Measurements from ENCODE around the gene ALKBH5. TPM values are rescaled to one million over a fixed set of nuclear protein-coding genes. Genes with fewer than 3 reads are reported as not detected.

Gene ALKBH5
- total RNA-seq, 4 donors from 2014 or later: 67.1 to 92.7 (median 73.2) TPM

DNA sequence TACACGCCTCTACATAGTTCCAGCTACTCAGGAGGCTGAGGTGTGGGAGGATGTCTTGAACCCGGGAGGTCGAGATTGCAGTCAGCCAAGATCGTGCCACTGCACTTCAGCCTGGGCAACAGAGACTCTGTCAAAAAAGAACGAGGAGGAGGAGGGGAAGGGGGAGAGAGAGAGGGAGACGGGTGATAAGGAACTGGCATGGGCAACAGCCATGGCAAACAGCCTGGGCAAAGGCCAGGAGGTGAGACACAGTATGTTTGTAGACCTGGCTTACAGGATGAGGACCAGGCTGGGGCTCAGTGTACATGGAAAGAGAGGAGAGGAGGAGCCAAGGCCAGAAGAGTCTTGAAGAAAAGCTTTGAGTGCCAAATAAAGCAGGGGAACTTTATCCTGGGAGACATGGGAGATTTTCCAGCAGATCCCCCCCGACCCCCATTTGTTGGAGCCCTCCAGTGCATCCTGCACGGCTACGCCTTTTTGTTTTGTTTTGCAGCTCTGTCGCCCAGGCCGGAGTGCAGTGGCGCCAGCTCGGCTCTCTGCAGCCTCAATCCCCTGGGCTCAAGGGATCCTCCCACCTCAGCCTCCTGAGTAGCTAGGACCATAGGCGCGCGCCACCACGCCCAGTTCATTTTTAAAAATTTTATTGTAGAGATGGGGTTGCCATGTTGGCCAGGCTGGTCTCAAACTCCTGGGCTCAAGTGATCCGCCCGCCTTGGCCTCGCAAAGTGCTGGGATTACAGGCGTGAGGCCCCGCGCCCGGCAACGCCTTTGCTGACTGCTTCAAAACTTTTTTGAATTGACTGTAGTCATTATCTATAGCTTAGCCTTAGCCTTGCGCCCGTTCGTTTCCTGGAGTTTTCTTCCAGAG, 1.3 kb upstream of the ALKBH5 start:
- WGBS: 13% methylated on average over 27 of the region's 28 CpGs
- no peaks in the 10 kb centered on the region for H3K27me3 ChIP-seq
- DNase-seq (ENCODE audit: low spot score in 2 of 2): no peak

DNA sequence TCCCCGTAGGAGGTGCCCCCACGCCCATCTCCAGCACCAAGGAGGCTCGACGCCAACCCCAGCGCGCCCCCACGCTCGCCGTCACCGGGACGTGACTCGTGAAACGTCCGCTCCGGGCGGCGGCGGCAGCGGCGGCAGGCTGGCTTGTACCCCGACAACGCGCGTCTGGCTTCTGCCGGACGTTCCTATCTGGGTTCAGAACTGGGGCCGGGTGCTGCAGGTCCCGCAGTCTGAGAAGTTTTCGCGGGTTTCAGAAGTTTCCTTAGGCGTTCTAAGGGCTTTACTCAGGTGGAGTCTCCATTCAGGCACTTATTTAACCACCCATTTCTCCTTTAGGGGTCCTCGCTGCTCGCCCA, 672 bp upstream of the ALKBH5 start:
- peak; percentile 93 for DNase-seq (ENCODE audit: low spot score in 2 of 2)
- Histone ChIP-seq H3K4me1 (peaks cover 54% of the 10 kb centered on the region), H3K27ac (peak overlapping the region; percentile 97), H3K36me3 (no peaks in the 10 kb centered on the region), H3K4me3 (peak overlapping the region; percentile 95), H3K9me3 (no peaks in the 10 kb centered on the region), H3K27me3 (no peaks in the 10 kb centered on the region)
- WGBS: 7% methylated on average over 2 of the region's 33 CpGs
- TF ChIP-seq POLR2AphosphoS5 (IDR thresholded peaks at IDR 0.05) (no peak), POLR2A (IDR thresholded peaks at IDR 0.05) (peak in 1 of 2 donors; percentile 15), EP300 (IDR thresholded peaks at IDR 0.05) (no peak)
- TF ChIP-seq, protein P1, sequence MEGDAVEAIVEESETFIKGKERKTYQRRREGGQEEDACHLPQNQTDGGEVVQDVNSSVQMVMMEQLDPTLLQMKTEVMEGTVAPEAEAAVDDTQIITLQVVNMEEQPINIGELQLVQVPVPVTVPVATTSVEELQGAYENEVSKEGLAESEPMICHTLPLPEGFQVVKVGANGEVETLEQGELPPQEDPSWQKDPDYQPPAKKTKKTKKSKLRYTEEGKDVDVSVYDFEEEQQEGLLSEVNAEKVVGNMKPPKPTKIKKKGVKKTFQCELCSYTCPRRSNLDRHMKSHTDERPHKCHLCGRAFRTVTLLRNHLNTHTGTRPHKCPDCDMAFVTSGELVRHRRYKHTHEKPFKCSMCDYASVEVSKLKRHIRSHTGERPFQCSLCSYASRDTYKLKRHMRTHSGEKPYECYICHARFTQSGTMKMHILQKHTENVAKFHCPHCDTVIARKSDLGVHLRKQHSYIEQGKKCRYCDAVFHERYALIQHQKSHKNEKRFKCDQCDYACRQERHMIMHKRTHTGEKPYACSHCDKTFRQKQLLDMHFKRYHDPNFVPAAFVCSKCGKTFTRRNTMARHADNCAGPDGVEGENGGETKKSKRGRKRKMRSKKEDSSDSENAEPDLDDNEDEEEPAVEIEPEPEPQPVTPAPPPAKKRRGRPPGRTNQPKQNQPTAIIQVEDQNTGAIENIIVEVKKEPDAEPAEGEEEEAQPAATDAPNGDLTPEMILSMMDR (IDR thresholded peaks at IDR 0.05): no peak

More for the DNA sequence above, 1.3 kb upstream of the ALKBH5 start:
- peak overlapping the region; percentile 97 for H3K27ac ChIP-seq
- H3K4me3 ChIP-seq: peak overlapping the region; percentile 95
- H3K4me1 ChIP-seq: peaks cover 48% of the 10 kb centered on the region
- no peaks in the 10 kb centered on the region for H3K36me3 ChIP-seq
- TF ChIP-seq POLR2A (IDR thresholded peaks at IDR 0.05): no peak
- TF ChIP-seq EP300 (IDR thresholded peaks at IDR 0.05): no peak
- no peak for TF ChIP-seq POLR2AphosphoS5 (IDR thresholded peaks at IDR 0.05)
- TF ChIP-seq, protein P1 (IDR thresholded peaks at IDR 0.05): no peak
- H3K9me3 ChIP-seq: no peaks in the 10 kb centered on the region

DNA sequence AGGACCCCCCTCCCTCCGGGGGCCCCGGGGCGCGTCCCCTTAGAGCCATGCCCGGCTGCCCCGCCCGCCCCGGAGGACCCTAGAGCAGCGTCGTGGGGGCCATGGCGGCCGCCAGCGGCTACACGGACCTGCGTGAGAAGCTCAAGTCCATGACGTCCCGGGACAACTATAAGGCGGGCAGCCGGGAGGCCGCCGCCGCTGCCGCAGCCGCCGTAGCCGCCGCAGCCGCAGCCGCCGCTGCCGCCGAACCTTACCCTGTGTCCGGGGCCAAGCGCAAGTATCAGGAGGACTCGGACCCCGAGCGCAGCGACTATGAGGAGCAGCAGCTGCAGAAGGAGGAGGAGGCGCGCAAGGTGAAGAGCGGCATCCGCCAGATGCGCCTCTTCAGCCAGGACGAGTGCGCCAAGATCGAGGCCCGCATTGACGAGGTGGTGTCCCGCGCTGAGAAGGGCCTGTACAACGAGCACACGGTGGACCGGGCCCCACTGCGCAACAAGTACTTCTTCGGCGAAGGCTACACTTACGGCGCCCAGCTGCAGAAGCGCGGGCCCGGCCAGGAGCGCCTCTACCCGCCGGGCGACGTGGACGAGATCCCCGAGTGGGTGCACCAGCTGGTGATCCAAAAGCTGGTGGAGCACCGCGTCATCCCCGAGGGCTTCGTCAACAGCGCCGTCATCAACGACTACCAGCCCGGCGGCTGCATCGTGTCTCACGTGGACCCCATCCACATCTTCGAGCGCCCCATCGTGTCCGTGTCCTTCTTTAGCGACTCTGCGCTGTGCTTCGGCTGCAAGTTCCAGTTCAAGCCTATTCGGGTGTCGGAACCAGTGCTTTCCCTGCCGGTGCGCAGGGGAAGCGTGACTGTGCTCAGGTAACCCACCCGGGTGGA, 759 bp downstream of the ALKBH5 start:
- TF ChIP-seq, protein P1 (IDR thresholded peaks at IDR 0.05): no peak
- peak in 1 of 3 donors; percentile 49 for TF ChIP-seq POLR2AphosphoS5 (IDR thresholded peaks at IDR 0.05)
- no peak for TF ChIP-seq EP300 (IDR thresholded peaks at IDR 0.05)
- TF ChIP-seq POLR2A (IDR thresholded peaks at IDR 0.05): no peak
- Histone ChIP-seq H3K4me3 (peak overlapping the region; percentile 95), H3K9me3 (no peaks in the 10 kb centered on the region), H3K4me1 (peaks cover 68% of the 10 kb centered on the region), H3K27ac (peak overlapping the region; percentile 97), H3K27me3 (no peaks in the 10 kb centered on the region), H3K36me3 (no peaks in the 10 kb centered on the region)
- DNase-seq (ENCODE audit: low spot score in 2 of 2): peak; percentile 80 to 88
- WGBS: under 1% methylated on average over 51 of the region's 92 CpGs

DNA sequence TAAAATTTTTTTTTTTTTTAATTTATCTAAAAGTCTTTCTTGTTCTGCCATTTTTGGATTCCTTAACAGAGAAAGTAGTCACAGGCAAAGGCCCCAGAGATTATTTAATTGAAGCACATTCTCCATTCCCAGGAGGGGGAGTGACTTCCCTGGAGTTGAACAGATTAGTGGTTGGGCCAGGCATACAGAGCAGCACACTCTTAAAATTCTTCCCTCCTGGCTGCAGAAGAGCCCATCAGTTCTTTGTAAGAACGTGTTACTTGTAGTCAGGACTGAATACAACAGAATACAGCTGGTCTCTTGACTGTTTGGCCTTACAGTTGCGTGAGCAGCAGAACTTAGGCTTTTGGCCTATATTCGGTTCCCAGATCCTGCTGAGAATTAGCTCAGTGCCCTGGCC, 1.8 kb downstream of the ALKBH5 start:
- TF ChIP-seq EP300 (IDR thresholded peaks at IDR 0.05): no peak
- TF ChIP-seq POLR2AphosphoS5 (IDR thresholded peaks at IDR 0.05): no peak
- TF ChIP-seq, protein P1 (IDR thresholded peaks at IDR 0.05): no peak
- no peak for TF ChIP-seq POLR2A (IDR thresholded peaks at IDR 0.05)
- Histone ChIP-seq H3K27me3 (no peaks in the 10 kb centered on the region), H3K36me3 (no peaks in the 10 kb centered on the region), H3K27ac (peak overlapping the region; percentile 97), H3K9me3 (no peaks in the 10 kb centered on the region), H3K4me3 (peak overlapping the region; percentile 95), H3K4me1 (peaks cover 77% of the 10 kb centered on the region)
- DNase-seq (ENCODE audit: low spot score in 2 of 2): no peak
- WGBS: 12% methylated on average over 3 of the region's 3 CpGs
